Peyer's patch (tissue), 4 donors: ENCODE data around the gene FNDC5. TPM values are rescaled to one million over a fixed set of nuclear protein-coding genes. Genes with fewer than 3 reads are reported as not detected.
A peak's percentile ranks its signal among the peaks of the same experiment; 100 is the strongest.

Experiments used
- DNase-seq, 3 donors: peaks; one replicate each; pipeline ENCODE4 v3.0.0-alpha.2; 2017 to 2019
- H3K27ac ChIP-seq, 4 donors: fragments of 200-600 bp; sonication (generic); one replicate each; pipeline ENCODE4 v1.5.1; 2016 to 2019
- H3K27me3 ChIP-seq, 2 donors: fragments of 200-600 bp; sonication (generic); one replicate each; pipeline ENCODE4 v1.5.1; 2019
- H3K36me3 ChIP-seq, 3 donors: fragments of 200-600 bp; sonication (generic); one replicate each; pipeline ENCODE4 v1.5.1; 2016 to 2019
- H3K4me1 ChIP-seq, 4 donors: fragments of 200-600 bp; sonication (generic); one replicate each; pipeline ENCODE4 v1.5.1; 2016 to 2019
- H3K4me3 ChIP-seq, 4 donors: fragments of 200-600 bp; sonication (generic); 1 replicate in 3 of 4; 2 replicates in 1 of 4; pipeline ENCODE4 v1.5.1; 2016 to 2019; ENCODE audit warnings: mild to moderate bottlenecking in 1 of 4
- H3K9me3 ChIP-seq, 4 donors: fragments of 200-600 bp; sonication (generic); one replicate each; pipeline ENCODE4 v1.5.1; 2016 to 2019; ENCODE audit warnings: mild to moderate bottlenecking in 1 of 4
- CTCF ChIP-seq, 6 experiments: fragments of 450-650 bp in 4 of 6; fragments of 200-600 bp in 2 of 6; sonication (generic) in 1 of 6; IDR thresholded peaks; one replicate each; pipeline ENCODE4 v1.5.1; 2017 to 2019; ENCODE audit warnings: antibody characterized with exemption in 6 of 6, mild to moderate bottlenecking in 3 of 6, moderate library complexity in 1 of 6
- POLR2A ChIP-seq, 2 donors: fragments of 450-650 bp; IDR thresholded peaks; one replicate each; pipeline ENCODE4 v1.5.1; 2017; ENCODE audit warnings: antibody characterized with exemption in 2 of 2, mild to moderate bottlenecking in 2 of 2, moderate library complexity in 2 of 2
- total RNA-seq, 4 donors: library from RNA; depleted of rRNA; stranded (reverse); fragments of >200 nt; gene quantifications; one replicate each; pipeline ENCODE4 v1.1.0, GENCODE V29; 2016

FNDC5 gene
- total RNA-seq, 4 donors from 2014 or later = 1.8 TPM; not detected in 3

- TF ChIP-seq POLR2A (IDR thresholded peaks at IDR 0.05) (no peak), CTCF (IDR thresholded peaks at IDR 0.05) (no peak)
- DNase-seq = no peak
- H3K4me3 ChIP-seq = no peak overlapping the region
- no peak overlapping the region for H3K27ac ChIP-seq
- peaks cover 0 to 9% of the 10 kb centered on the region in 2 donors for H3K27me3 ChIP-seq
- H3K4me1 ChIP-seq = peaks cover 0 to 15% (median 3%) of the 10 kb centered on the region in 4 donors
- H3K9me3 ChIP-seq = no peaks in the 10 kb centered on the region
- no peaks in the 10 kb centered on the region for H3K36me3 ChIP-seq
Measured at GRCh38 chr1:32874860-32875752, 4.4 kb upstream of the FNDC5 start.

GRCh38 chr1:32873484-32873883, 2.8 kb upstream of the FNDC5 start:
- H3K4me3 ChIP-seq = no peak overlapping the region
- DNase-seq = no peak
- H3K9me3 ChIP-seq = no peaks in the 10 kb centered on the region
- H3K27ac ChIP-seq = no peak overlapping the region
- H3K27me3 ChIP-seq = peaks cover 0 to 9% of the 10 kb centered on the region in 2 donors
- H3K36me3 ChIP-seq = no peaks in the 10 kb centered on the region
- H3K4me1 ChIP-seq = peaks cover 0 to 19% (median 3%) of the 10 kb centered on the region in 4 donors
- TF ChIP-seq CTCF (IDR thresholded peaks at IDR 0.05) (no peak), POLR2A (IDR thresholded peaks at IDR 0.05) (no peak)

DNA sequence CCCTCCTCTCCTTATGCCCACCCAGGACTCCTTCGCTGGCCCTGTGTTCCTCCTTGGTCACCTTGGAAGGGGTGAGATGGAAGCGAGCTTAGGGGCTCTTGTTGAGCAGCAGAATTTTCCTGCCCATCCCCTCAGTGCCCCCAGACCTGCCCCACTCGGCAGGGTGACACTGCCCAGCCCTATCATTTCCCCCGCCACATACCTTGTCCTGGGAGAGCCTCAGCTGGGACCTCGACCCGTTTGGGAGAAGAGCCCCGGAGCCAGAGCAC, 1.4 kb upstream of the FNDC5 start:
- Histone ChIP-seq H3K4me1 (peaks cover 0 to 19% (median 3%) of the 10 kb centered on the region in 4 donors), H3K27me3 (peaks cover 0 to 9% of the 10 kb centered on the region in 2 donors), H3K4me3 (no peak overlapping the region), H3K9me3 (no peaks in the 10 kb centered on the region), H3K36me3 (no peaks in the 10 kb centered on the region), H3K27ac (no peak overlapping the region)
- no peak for TF ChIP-seq CTCF (IDR thresholded peaks at IDR 0.05)
- DNase-seq = no peak

- H3K27me3 ChIP-seq = peaks cover 0 to 9% of the 10 kb centered on the region in 2 donors
- H3K4me1 ChIP-seq = peaks cover 0 to 19% (median 3%) of the 10 kb centered on the region in 4 donors
- H3K27ac ChIP-seq = no peak overlapping the region
- DNase-seq = no peak
- H3K36me3 ChIP-seq = no peaks in the 10 kb centered on the region
- H3K4me3 ChIP-seq = peak overlapping the region in 2 of 4 donors; percentile 51 to 56
- no peaks in the 10 kb centered on the region for H3K9me3 ChIP-seq
- TF ChIP-seq POLR2A (IDR thresholded peaks at IDR 0.05) (no peak), CTCF (IDR thresholded peaks at IDR 0.05) (no peak)
Measured at GRCh38 chr1:32871364-32872191, 866 bp upstream of the FNDC5 start.

DNA sequence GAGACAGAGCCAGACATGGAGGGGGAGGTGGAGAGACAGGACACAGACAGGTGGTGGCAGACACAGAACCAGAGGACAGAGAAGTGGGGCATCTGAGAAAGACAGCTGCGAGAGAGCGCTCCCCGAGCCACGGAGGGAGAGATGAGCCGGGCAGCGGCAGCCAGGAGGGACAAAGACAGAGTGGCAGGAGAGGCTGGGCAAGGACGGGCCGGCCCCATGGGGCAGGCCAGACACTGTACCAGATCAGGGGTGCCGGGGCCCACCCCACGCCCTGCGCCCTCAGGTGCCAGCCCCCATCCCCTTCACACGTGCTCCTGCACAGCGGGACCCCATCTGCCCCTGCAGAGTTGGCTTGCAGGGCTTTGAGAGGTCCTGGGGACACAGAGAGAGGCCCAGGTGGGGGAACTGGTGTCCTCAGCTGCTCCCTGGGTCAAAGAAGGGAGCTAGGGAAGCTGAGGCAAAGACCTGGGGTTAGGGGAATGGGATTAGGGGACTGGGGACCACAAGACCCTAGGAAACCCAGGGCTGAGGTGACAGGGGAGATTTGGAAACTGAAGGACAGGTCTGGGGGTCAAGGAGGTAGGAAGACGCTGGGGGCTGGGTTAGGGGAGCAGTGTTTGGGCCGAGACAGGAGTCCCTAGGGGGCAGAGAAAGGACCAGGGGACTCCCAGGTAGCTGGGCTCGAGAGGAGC, 643 bp downstream of the FNDC5 start:
- no peak for TF ChIP-seq CTCF (IDR thresholded peaks at IDR 0.05)
- TF ChIP-seq POLR2A (IDR thresholded peaks at IDR 0.05) = no peak
- peak overlapping the region in 3 of 4 donors; percentile 44 to 56 (median 46) for H3K4me3 ChIP-seq

More for the DNA sequence above, 643 bp downstream of the FNDC5 start:
- Histone ChIP-seq H3K27ac (no peak overlapping the region), H3K4me1 (peaks cover 0 to 19% (median 3%) of the 10 kb centered on the region in 4 donors), H3K27me3 (peaks cover 0 to 9% of the 10 kb centered on the region in 2 donors), H3K9me3 (no peaks in the 10 kb centered on the region), H3K36me3 (no peaks in the 10 kb centered on the region)
- no peak for DNase-seq
